HG03520 (cell line): Measurements from ENCODE around the gene RTN4RL2.

Experiments used
- ATAC-seq: cut with Tn5 transposase; IDR thresholded peaks from one replicate; pipeline ENCODE4 v1.9.1; 2021; ENCODE audit warnings: mild to moderate bottlenecking, moderate library complexity; ENCODE audit not compliant: unreplicated experiment

RTN4RL2 gene

DNA sequence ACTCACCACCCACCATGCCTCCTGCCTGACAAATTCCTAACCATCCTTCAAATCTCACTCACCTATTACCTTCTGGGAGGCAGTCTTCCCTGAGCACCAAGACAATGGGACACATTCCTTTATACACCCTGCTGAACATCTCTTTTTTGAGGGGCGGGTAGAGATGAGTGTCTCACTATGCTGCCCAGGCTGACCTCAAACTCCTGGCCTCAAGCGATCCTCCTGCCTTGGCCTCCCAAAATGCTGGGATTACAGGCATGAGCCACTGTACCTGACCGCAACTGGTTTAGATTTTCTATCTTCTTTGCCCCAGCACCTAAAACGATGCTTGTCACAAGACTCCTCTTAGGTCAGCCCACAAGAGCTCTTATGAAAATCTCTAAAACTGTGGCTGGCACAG lies 63.1 kb downstream of the RTN4RL2 start:
- no peak for ATAC-seq
